Activated CD4-positive, alpha-beta T cell treated with anti-CD3 and anti-CD28 coated beads, Interleukin-2, amount 10 ng/mL, durations not matched to agents 24 days and 14 days (primary cell): ENCODE data around the gene STARD13. TPM values are rescaled to one million over a fixed set of nuclear protein-coding genes. Genes with fewer than 3 reads are reported as not detected.

Source experiments
- DNase-seq: peaks from one replicate; pipeline ENCODE4 v3.0.0; 2022
- H3K27ac Mint-ChIP-seq: one replicate; pipeline ENCODE4 v1.8.0; 2022; ENCODE audit warnings: mild to moderate bottlenecking, mixed read lengths
- H3K27me3 Mint-ChIP-seq: one replicate; pipeline ENCODE4 v1.8.0; 2022; ENCODE audit warnings: mixed read lengths
- H3K36me3 Mint-ChIP-seq: one replicate; pipeline ENCODE4 v1.8.0; 2022; ENCODE audit warnings: low read depth, mild to moderate bottlenecking, mixed read lengths
- H3K4me1 Mint-ChIP-seq: one replicate; pipeline ENCODE4 v1.8.0; 2021; ENCODE audit warnings: mixed read lengths
- H3K4me3 Mint-ChIP-seq: one replicate; pipeline ENCODE4 v1.8.0; 2022; ENCODE audit warnings: mild to moderate bottlenecking, moderate library complexity, mixed read lengths
- H3K9me3 Mint-ChIP-seq: one replicate; pipeline ENCODE4 v1.8.0; 2021; ENCODE audit warnings: mixed read lengths
- intact Hi-C: fragments of 100-400 bp; cut with micrococcal nuclease; formaldehyde crosslinking; loops from one replicate; pipeline ENCODE4 v1.15.1; 2023
- total RNA-seq: library from RNA; stranded (reverse); gene quantifications from 2 replicates; pipeline ENCODE4 v1.2.3, GENCODE V29; 2022

The STARD13 gene
- total RNA-seq, 1 donor from 2014 or later: 7.7 TPM

DNA sequence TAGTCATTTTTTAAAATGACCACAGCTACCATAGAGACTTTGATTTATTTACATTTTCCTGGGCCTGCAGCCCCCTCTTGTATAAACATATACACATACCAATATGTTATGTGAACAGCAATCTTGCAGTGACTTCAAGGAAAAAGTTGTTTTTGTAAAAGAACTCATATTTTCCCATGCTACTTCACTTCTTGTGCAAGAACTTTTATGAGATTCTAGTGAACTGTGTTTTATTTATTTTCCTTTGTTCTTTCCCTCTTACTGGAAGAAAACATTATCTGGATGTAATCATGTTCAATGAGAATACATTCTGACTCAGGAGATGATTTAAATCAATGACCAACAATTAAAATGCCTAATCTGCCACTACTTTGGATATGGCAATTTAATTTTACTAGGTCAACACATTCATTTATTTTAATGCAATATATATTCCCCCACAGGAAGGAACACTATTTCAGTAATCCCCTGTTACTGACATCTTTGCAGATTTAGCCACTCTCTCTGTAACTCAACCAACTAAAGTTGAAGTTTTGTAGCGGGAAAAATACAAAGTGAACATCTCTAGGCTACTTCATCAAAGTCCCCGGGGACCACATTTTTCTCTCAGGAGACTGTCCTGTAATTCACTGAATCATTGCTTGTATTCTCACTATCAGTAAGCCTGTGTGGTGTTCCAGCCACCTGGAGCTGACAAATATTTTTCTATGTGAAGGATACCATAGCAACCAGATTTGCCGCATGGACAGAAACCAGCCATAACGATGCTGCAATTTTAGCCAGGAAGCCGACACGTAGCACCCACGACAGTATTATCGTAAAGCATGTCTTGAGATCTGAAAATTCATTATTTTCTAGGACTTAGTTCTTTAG is 90.5 kb downstream of the STARD13 start:
- peaks cover 19% of the 10 kb centered on the region for H3K4me1 Mint-ChIP-seq
- no peak overlapping the region for H3K4me3 Mint-ChIP-seq
- peak overlapping the region; percentile 64 for H3K27ac Mint-ChIP-seq
- no peak for DNase-seq
- H3K36me3 Mint-ChIP-seq: peaks cover 4% of the 10 kb centered on the region
- H3K27me3 Mint-ChIP-seq: no peaks in the 10 kb centered on the region
- intact Hi-C loops: no loop called here
- H3K9me3 Mint-ChIP-seq: no peaks in the 10 kb centered on the region

DNA sequence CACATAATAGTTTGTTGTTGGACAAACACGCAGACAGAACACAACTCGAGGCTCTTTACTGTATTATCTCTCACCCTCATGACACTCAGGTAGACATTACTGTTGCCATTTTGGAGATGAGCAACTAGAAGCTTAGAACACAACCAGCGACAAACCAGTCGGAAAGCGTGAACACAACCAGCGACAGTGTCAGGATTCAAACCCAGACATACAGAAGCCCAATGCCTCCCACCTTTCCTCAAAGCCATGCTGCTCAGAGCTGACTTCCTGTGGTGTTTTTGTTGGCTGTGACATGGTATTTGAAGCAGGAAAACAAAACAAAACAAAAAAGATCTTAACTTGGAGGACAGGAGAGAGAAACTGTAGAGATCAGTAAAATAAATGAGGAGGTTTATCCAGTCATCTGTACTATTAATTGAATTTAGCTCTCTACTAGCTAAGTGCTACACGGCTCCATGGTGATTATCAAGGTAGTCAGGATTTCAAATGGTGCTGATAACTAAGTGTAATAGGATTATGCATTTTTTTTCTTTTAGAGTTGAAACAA is 92.1 kb downstream of the STARD13 start:
- peak; percentile 66 for DNase-seq
- Mint-ChIP-seq H3K4me3 (peak overlapping the region; percentile 48), H3K9me3 (no peaks in the 10 kb centered on the region), H3K27ac (peak overlapping the region; percentile 94), H3K36me3 (peaks cover 4% of the 10 kb centered on the region), H3K4me1 (peaks cover 26% of the 10 kb centered on the region), H3K27me3 (no peaks in the 10 kb centered on the region)
- intact Hi-C loops: loop anchor here (1.0 kb wide), 1 partner anchor 11 kb away; no protein-coding TSS in a partner anchor

DNA sequence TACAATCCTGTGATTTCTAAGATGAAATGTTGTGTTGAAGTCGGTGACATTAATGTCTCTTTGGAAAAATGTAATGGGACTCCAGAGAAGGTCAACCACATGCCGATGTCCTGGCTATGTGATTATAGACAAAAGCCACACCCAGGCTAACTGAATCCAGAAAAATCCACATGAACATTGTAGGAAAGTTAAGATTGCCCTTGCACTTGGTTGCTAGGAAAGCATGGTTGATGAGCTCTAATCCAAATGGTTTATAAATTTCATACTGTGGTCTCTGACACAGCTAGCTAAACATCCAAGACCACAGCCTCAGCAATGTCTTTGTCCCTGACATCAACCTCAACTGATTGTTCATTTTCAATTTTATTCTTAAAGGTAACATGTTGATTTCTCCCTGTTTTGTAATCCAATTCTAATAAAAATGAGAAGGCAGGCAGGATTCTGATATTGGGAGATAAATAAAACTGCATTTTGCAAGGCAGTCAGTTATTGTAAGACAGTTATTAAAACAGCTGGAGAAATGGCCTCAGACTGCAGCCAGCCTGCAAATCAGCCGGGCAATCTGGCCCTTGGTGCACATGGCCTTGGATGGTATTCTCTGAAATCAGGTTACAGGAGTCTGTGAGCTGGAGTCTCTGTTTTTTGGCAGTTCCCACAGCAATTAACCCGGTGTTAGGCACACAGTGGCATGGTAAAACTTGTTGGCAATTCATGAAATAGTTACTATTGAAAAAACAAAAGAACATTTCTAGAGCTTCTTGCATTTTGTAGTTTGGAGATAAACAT is 93.9 kb downstream of the STARD13 start:
- Mint-ChIP-seq H3K4me1 (peaks cover 43% of the 10 kb centered on the region), H3K36me3 (peaks cover 13% of the 10 kb centered on the region), H3K4me3 (no peak overlapping the region), H3K27ac (peak overlapping the region; percentile 58), H3K27me3 (no peaks in the 10 kb centered on the region), H3K9me3 (peaks cover 6% of the 10 kb centered on the region)
- no peak for DNase-seq
- intact Hi-C loops: no loop called here

DNA sequence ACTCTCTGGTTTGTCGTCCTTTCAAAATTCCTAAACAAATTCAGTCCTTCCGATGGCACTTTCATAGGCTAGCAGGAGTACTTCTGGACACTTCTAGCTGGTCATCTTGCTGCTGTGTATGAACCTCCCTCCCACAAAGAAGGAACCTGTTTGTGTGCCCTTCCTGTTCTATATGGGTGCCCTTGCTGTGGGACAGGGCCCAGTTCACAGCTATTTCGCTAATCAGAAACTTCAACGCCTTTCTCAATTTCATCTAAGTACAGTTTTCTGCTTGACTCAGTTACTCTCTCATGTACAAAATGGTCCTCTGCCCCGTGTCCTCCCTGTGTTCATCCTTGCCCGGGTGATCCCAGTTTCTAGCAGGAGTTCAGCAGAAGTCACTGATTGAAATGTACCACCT is 96.1 kb downstream of the STARD13 start:
- Mint-ChIP-seq H3K4me1 (peaks cover 45% of the 10 kb centered on the region), H3K27ac (peak overlapping the region; percentile 83), H3K4me3 (no peak overlapping the region), H3K27me3 (no peaks in the 10 kb centered on the region), H3K9me3 (peaks cover 10% of the 10 kb centered on the region), H3K36me3 (peaks cover 16% of the 10 kb centered on the region)
- DNase-seq: no peak
- intact Hi-C loops: loop anchor here (2.0 to 5.0 kb wide), 5 partner anchors 117 to 539 kb away; partner anchors contain the start of gene KL

DNA sequence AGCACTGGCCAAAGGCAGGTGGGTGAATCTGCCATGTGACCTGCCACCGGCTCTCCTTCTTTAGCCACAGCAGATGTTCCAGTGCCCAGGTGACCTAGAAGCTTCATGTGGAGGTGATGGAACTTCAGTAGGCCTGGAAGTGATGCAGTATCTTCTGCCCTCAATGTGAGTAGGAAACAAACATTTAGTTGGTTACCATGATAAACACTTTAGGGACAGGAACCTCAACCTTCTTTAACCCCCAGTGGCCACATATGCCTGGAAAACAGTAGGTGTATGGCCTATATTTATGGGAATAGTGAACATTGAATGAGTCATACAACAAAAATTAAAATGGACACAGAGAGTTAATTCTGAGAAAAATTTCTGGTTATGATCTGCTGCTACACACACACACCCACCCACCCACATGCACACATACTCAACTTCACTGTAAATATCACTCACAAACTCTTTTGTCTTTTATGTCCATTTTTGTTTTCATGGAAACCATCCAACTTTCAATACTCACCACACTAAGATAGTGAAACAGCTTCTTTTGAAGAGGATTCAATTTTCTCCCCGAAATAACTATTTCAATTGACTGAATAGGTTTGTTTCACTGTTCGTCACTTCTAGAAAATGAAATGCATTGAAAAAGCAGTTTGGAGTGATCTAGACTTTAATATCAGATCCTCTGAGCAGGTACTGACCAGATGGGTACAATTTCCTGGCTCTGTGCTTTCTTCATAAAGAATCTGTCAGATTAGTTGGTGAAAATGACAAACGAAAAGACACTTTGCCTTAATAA is 97.3 kb downstream of the STARD13 start:
- Mint-ChIP-seq H3K27ac (peak overlapping the region; percentile 99), H3K9me3 (peaks cover 10% of the 10 kb centered on the region), H3K27me3 (no peaks in the 10 kb centered on the region), H3K36me3 (peaks cover 14% of the 10 kb centered on the region), H3K4me1 (peaks cover 41% of the 10 kb centered on the region), H3K4me3 (peak overlapping the region; percentile 13)
- DNase-seq: peak; percentile 59
- intact Hi-C loops: loop anchor here (1.0 to 5.0 kb wide), 9 partner anchors 16 to 537 kb away; partner anchors contain the start of gene KL

DNA sequence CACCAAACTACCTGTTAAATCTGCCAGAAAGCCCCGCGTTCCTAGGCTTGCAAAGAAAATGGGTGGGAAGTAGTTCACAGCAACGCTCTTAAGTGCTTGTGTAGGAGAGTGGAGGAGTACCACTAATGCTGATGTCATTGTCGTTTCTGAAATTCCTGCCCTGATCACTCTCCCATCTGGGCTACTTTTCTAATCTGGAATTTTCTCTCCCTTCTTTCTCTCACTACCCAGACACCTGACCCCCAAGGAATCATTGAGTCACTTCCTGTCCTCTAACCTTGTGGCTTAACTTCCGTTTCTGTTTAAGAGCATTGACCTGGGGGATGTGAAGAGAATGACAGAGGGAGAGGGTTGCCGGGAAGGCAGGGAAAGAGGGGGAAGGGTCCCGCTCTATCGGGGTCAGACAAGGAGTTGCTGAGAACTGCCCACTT is 98.7 kb downstream of the STARD13 start:
- DNase-seq: peak; percentile 70
- H3K4me3 Mint-ChIP-seq: peak overlapping the region; percentile 37
- peaks cover 10% of the 10 kb centered on the region for H3K9me3 Mint-ChIP-seq
- intact Hi-C loops: loop anchor here (5.0 kb wide), 2 partner anchors 115 to 270 kb away; no protein-coding TSS in a partner anchor
- no peaks in the 10 kb centered on the region for H3K27me3 Mint-ChIP-seq
- H3K27ac Mint-ChIP-seq: peak overlapping the region; percentile 91
- peaks cover 12% of the 10 kb centered on the region for H3K36me3 Mint-ChIP-seq
- H3K4me1 Mint-ChIP-seq: peaks cover 37% of the 10 kb centered on the region

DNA sequence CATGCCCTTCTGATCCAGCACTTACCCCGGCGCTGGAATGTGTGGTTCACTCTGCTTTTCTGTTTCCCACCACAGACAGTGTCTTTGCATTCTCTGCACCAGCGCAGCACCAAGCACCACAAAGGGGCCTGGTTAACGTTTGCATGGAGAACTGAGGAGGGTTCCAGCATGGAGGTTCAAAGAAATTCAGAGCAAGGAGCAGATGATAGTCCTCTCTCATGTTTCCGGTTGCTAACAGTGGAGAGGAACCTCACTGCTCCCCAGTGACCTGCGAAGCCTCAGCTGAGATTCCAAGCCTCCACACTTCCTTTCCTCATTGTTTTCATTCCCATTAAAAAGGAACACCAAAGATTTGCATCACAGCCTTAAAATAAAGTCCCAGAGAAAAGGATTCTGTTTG is 99.7 kb downstream of the STARD13 start:
- H3K4me1 Mint-ChIP-seq: peaks cover 37% of the 10 kb centered on the region
- H3K27ac Mint-ChIP-seq: peak overlapping the region; percentile 91
- intact Hi-C loops: loop anchor here (5.0 kb wide), 2 partner anchors 114 to 269 kb away; no protein-coding TSS in a partner anchor
- no peaks in the 10 kb centered on the region for H3K27me3 Mint-ChIP-seq
- no peak for DNase-seq
- H3K4me3 Mint-ChIP-seq: no peak overlapping the region
- H3K9me3 Mint-ChIP-seq: peaks cover 10% of the 10 kb centered on the region
- peaks cover 12% of the 10 kb centered on the region for H3K36me3 Mint-ChIP-seq

DNA sequence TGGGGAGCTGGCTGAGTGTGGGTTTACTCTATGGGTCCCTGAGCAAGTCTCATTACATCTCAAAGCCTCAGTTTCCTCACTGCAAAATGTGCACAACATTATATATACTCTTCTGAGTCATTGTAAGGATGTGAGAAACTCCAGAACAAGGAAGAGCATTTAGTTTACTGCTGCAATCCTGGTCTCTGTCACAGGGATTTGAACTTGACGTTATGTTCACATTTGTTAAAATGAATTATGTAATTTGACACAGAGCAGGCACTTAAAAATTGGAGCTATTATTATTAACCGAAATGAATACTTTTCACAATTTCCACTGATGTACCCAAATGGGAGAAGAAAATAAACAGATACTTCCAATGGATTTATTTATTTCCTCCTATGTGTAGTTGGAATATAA is 101.0 kb downstream of the STARD13 start:
- peak overlapping the region; percentile 69 for H3K27ac Mint-ChIP-seq
- H3K27me3 Mint-ChIP-seq: peaks cover 3% of the 10 kb centered on the region
- DNase-seq: no peak
- peaks cover 10% of the 10 kb centered on the region for H3K9me3 Mint-ChIP-seq
- intact Hi-C loops: no loop called here
- H3K4me1 Mint-ChIP-seq: peaks cover 33% of the 10 kb centered on the region
- H3K36me3 Mint-ChIP-seq: peaks cover 12% of the 10 kb centered on the region
- H3K4me3 Mint-ChIP-seq: no peak overlapping the region

DNA sequence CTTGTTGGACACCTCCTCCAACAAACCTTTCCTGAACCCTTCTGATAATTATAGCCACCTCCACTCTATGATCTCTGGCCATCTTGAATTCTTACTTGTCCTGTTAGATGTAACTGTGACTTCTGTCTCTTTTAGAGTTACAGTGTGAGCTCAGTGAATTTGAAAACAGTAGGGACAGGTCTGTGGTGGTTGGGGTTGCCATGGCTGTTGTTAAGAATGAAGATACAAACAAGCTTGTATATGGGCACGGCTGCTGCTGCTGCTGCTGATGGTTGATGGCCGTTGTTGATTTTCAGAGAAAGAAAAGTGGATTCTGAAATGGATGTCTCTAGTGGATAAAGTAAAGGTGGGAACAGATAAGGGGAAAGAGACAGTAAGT is 101.5 kb downstream of the STARD13 start:
- H3K27me3 Mint-ChIP-seq: peaks cover 3% of the 10 kb centered on the region
- H3K4me3 Mint-ChIP-seq: no peak overlapping the region
- peaks cover 12% of the 10 kb centered on the region for H3K36me3 Mint-ChIP-seq
- peaks cover 10% of the 10 kb centered on the region for H3K9me3 Mint-ChIP-seq
- H3K4me1 Mint-ChIP-seq: peaks cover 32% of the 10 kb centered on the region
- intact Hi-C loops: no loop called here
- no peak for DNase-seq
- H3K27ac Mint-ChIP-seq: peak overlapping the region; percentile 69

DNA sequence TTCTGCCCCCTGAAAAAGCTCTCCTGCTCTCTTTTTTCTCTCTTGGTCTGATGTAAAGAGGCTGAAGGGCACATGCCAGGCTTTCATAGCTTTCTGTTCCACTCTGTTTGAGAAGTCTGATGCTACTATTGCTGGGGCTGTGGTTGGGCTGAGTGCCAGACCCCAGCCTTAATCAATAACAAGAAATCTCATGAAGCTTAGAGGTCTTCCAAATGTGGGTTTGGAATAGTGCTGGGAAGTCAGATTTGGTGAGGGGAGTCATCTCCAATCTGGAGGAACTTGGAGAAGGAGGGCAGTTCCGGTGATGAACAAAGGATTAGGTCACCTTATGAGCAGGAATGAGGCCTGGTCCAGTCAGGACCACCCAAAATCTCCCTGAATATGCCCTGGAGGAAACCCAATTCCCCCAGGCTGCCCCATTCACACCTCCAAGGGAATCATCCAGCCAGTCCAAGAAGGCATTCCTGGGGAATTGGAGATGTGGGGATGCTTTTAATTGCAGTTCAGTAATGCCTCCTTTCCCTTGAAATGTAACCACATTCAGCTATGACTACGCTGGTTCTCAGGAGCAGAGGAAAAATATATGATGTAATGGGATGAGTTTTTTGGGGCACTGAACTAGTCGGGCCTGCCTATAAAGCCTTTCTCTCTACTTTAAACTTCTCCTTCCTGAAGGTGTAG is 102.0 kb downstream of the STARD13 start:
- Mint-ChIP-seq H3K27me3 (peaks cover 3% of the 10 kb centered on the region), H3K36me3 (peaks cover 12% of the 10 kb centered on the region), H3K4me3 (no peak overlapping the region), H3K27ac (peak overlapping the region; percentile 69), H3K9me3 (peaks cover 10% of the 10 kb centered on the region), H3K4me1 (peaks cover 29% of the 10 kb centered on the region)
- intact Hi-C loops: no loop called here
- DNase-seq: no peak

DNA sequence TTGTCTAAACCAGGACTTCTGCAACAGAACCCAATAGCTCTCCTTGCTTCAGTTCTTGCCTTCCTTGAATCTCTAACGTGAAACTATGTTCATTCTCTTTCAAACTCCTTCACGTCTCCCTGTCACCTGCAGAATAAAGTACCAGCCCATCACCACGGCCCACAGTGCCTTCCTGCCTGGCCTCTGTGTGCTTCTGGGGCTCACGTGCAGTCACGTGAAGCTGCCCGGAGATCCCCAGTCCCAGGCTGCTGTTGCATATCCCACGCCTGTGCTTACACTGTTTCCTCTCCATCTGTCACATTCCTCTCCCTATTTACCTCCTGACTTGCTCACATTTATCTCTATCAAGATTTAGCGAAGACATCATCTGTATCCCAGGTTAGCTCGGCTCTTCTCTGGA is 102.8 kb downstream of the STARD13 start:
- H3K36me3 Mint-ChIP-seq: peaks cover 8% of the 10 kb centered on the region
- H3K27me3 Mint-ChIP-seq: peaks cover 3% of the 10 kb centered on the region
- H3K27ac Mint-ChIP-seq: peak overlapping the region; percentile 22
- DNase-seq: no peak
- H3K9me3 Mint-ChIP-seq: peaks cover 10% of the 10 kb centered on the region
- intact Hi-C loops: no loop called here
- peaks cover 20% of the 10 kb centered on the region for H3K4me1 Mint-ChIP-seq
- no peak overlapping the region for H3K4me3 Mint-ChIP-seq

DNA sequence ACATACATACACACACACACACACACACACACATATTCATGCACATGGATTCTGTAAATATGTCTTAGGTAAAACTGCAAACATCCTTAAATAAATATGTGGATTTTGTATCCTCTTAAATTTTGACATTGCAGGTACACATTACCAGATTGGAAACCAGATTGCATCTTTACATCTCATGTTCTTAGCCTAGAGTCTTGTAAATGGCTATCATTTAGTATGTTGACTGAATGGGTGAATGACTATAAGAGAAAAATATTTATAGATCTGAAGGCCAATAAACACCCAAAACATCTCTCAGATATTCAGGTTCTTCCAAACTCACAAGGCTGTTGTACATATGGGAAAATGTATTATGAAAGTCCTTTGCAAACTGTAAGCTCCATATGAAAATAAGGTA is 104.3 kb downstream of the STARD13 start:
- Mint-ChIP-seq H3K4me3 (no peak overlapping the region), H3K9me3 (peaks cover 4% of the 10 kb centered on the region), H3K27me3 (peaks cover 3% of the 10 kb centered on the region), H3K27ac (no peak overlapping the region), H3K4me1 (peaks cover 7% of the 10 kb centered on the region), H3K36me3 (peaks cover 4% of the 10 kb centered on the region)
- intact Hi-C loops: no loop called here
- DNase-seq: no peak
